HG03520 (cell line): Measurements from ENCODE around the gene TREML2.

ENCODE experiments used
- ATAC-seq: cut with Tn5 transposase; IDR thresholded peaks from one replicate; pipeline ENCODE4 v1.9.1; 2021; ENCODE audit warnings: mild to moderate bottlenecking, moderate library complexity; ENCODE audit not compliant: unreplicated experiment

TREML2 gene

DNA sequence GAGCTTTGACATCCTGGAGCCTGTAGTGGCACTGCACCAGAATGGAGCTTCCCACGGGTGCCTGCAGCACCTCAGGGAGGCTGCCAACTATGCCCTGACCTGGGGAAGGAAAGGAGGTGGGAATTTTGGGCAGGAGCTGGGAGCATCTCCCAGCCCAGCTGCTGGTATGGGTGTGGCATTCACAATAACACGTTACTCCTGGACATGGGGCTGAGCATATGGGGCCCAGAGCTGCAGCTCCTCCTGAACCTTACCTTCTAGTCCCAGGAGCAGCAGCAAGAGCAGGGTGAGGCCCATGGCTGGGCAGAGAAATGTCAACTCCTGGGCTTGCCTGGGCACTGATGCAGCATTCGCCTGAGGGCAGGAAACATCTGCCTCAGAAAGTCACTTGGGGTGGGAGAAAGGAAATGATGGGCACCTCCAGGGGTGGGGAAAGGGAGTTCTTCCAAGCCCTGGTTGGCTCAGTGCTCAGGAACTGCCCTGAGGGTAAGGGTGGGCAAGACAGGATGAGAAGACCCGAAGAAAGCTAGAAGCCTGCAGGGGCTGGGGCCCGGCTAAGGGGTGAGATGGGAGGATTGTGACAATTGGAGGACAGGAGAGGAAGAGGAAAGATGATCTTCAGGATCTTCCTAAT lies 46.8 kb downstream of the TREML2 start, which contains the start of gene TREML1:
Gene TREML1 (minus strand): TSS at position 356 of the 634 bp plus-strand sequence. CDS start 59 bp downstream, at position 297.
- no peak for ATAC-seq

DNA sequence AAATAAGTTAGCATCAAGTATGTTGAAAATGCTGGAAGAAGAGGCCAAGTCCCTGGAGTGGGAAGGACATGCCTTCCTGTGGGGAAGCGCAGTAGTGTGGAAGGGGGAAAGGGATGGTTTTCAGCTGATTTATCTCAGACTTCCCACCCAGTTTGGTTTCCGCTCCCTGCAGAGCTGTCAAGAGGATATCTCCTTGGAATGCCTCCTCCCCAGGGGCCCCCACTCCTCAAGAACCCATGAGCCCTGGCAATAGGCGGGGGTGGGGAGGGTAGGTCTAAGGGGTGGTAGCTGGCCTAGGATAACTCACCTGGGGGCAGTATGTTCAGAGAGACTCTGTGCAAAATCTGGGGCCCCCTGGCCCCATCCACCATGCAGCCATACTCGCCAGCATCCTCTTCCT lies 47.5 kb downstream of the TREML2 start:
- no peak for ATAC-seq

DNA sequence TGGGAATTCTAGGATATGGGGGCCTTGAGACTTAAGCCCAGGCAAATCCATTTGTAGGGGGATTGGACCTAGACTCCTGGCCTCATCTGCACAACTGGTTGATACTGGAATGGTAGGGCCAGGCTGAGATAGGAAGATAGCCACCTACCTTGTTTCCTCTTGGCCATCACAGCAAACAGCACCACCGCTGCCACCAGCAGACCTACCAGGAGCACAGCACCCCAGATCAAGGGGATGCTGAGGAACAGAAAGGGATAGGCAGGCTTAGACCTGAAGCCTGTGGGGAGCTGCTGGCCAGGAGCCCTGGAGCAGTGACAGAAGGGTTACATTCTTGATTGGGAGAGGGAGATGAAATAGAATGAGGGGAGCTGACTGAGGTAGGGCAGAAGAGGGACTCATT lies 50.3 kb downstream of the TREML2 start:
- no peak for ATAC-seq

DNA sequence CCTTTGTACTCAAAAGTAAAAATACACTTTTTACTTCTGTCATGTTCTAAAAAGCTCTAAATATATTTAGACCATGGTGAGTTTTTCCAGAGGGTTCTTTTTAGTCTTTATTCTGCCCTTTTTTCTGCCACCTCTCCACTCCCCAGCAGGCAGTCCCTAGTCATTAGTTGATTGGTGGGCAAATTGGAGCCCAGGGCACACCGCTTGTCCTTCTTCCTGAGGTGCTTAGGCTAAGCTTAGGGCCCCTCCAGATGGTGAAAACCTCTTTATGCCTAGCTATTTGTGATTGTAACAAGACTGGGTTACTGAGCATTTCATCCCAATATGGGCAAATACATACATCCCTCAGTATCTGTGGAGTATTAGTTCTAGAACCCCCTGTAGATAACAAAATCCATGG lies 53.0 kb downstream of the TREML2 start:
- ATAC-seq: no peak
